DND-41 (cell line): ENCODE measurements around the gene VAPA.

ENCODE experiments used
- ATAC-seq: fragments of 200-7000 bp; cut with Tn5 transposase; 3 replicates; pipeline ENCODE4 v1.9.1; 2021; ENCODE audit warnings: low read depth; ENCODE audit not compliant: insufficient read depth
- DNase-seq: peaks from one replicate; pipeline ENCODE4 v3.0.0-alpha.2; 2020
- H2AFZ ChIP-seq: 2 replicates; pipeline ENCODE4 v1.6.0; 2012; ENCODE audit warnings: low read depth, low read length
- H3K27ac ChIP-seq: 2 replicates; pipeline ENCODE4 v1.5.1; 2012; ENCODE audit warnings: low read length, inconsistent platforms
- H3K27me3 ChIP-seq: fragments of 200-600 bp; sonication (generic); 2 replicates; pipeline ENCODE4 v1.6.0; 2012; ENCODE audit warnings: low read length, mild to moderate bottlenecking, inconsistent platforms; ENCODE audit not compliant: insufficient read depth, poor library complexity
- H3K36me3 ChIP-seq: 2 replicates; pipeline ENCODE4 v1.5.1; 2012; ENCODE audit warnings: low read length, inconsistent platforms; ENCODE audit not compliant: insufficient read depth
- H3K4me1 ChIP-seq: 2 replicates; pipeline ENCODE4 v1.5.1; 2012; ENCODE audit warnings: mild to moderate bottlenecking, low read length; ENCODE audit not compliant: insufficient read depth
- H3K4me2 ChIP-seq: 2 replicates; pipeline ENCODE4 v1.6.0; 2012; ENCODE audit warnings: mild to moderate bottlenecking, moderate library complexity, low read length, inconsistent platforms; ENCODE audit not compliant: insufficient read depth
- H3K4me3 ChIP-seq, 2 experiments: fragments of 200-600 bp in 1 of 2; shearing (Covaris generic) in 1 of 2; 2 replicates each; pipeline ENCODE4 v1.5.1; 2012 to 2016; ENCODE audit warnings: inconsistent platforms in 2 of 2, low read length in 2 of 2, mild to moderate bottlenecking in 2 of 2, low read depth in 1 of 2, moderate library complexity in 1 of 2
- H3K79me2 ChIP-seq: 2 replicates; pipeline ENCODE4 v1.6.0; 2012; ENCODE audit warnings: low read length, inconsistent platforms; ENCODE audit not compliant: insufficient read depth
- H3K9ac ChIP-seq: 2 replicates; pipeline ENCODE4 v1.6.0; 2012; ENCODE audit warnings: low read depth, mild to moderate bottlenecking, inconsistent platforms, low read length, moderate library complexity
- H3K9me3 ChIP-seq: 2 replicates; pipeline ENCODE4 v1.5.1; 2012; ENCODE audit warnings: low read length, moderate library complexity, mild to moderate bottlenecking, inconsistent platforms; ENCODE audit not compliant: insufficient read depth, severe bottlenecking
- H4K20me1 ChIP-seq: 2 replicates; pipeline ENCODE4 v1.6.0; 2012; ENCODE audit warnings: low read length; ENCODE audit not compliant: insufficient read depth
- EZH2 ChIP-seq: IDR thresholded peaks from 3 replicates; pipeline ENCODE4 v1.6.1; 2012; ENCODE audit warnings: borderline replicate concordance, low read depth, mild to moderate bottlenecking, moderate library complexity, low read length, inconsistent platforms; ENCODE audit not compliant: severe bottlenecking
- TF ChIP-seq, protein P1 (sequence below): IDR thresholded peaks from 2 replicates; pipeline ENCODE4 v1.5.1; 2012; ENCODE audit warnings: borderline replicate concordance, low read length, moderate library complexity, mild to moderate bottlenecking; ENCODE audit not compliant: poor library complexity, severe bottlenecking; ENCODE audit errors: extremely low read depth

Gene VAPA

GRCh38 chr18:9950289-9951016, 36.6 kb downstream of the VAPA start:
- TF ChIP-seq, protein P1, sequence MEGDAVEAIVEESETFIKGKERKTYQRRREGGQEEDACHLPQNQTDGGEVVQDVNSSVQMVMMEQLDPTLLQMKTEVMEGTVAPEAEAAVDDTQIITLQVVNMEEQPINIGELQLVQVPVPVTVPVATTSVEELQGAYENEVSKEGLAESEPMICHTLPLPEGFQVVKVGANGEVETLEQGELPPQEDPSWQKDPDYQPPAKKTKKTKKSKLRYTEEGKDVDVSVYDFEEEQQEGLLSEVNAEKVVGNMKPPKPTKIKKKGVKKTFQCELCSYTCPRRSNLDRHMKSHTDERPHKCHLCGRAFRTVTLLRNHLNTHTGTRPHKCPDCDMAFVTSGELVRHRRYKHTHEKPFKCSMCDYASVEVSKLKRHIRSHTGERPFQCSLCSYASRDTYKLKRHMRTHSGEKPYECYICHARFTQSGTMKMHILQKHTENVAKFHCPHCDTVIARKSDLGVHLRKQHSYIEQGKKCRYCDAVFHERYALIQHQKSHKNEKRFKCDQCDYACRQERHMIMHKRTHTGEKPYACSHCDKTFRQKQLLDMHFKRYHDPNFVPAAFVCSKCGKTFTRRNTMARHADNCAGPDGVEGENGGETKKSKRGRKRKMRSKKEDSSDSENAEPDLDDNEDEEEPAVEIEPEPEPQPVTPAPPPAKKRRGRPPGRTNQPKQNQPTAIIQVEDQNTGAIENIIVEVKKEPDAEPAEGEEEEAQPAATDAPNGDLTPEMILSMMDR: no peak
- TF ChIP-seq EZH2: no peak
- Histone ChIP-seq H3K4me3 (no peak overlapping the region), H3K4me2 (no peak overlapping the region), H3K79me2 (peaks cover 36% of the 10 kb centered on the region), H3K9ac (no peak overlapping the region), H4K20me1 (peaks cover 26% of the 10 kb centered on the region; the same call in 1 of the 2 replicates), H3K9me3 (no peaks in the 10 kb centered on the region), H2AFZ (no peak overlapping the region), H3K4me1 (no peaks in the 10 kb centered on the region), H3K27ac (no peak overlapping the region), H3K36me3 (peaks cover 89% of the 10 kb centered on the region), H3K27me3 (no peaks in the 10 kb centered on the region)
- DNase-seq (no peak), ATAC-seq (no peak)

GRCh38 chr18:9951022-9951859, 37.4 kb downstream of the VAPA start:
- H3K9ac ChIP-seq: no peak overlapping the region
- TF ChIP-seq, protein P1: peak; percentile 65
- TF ChIP-seq EZH2: no peak
- ATAC-seq (peak; percentile 74), DNase-seq (peak; percentile 36)
- no peak overlapping the region for H2AFZ ChIP-seq
- no peaks in the 10 kb centered on the region for H3K27me3 ChIP-seq
- no peaks in the 10 kb centered on the region for H3K4me1 ChIP-seq
- H3K4me2 ChIP-seq: no peak overlapping the region
- peaks cover 36% of the 10 kb centered on the region for H3K79me2 ChIP-seq
- peaks cover 26% of the 10 kb centered on the region; the same call in 1 of the 2 replicates for H4K20me1 ChIP-seq
- H3K9me3 ChIP-seq: no peaks in the 10 kb centered on the region
- no peak overlapping the region for H3K27ac ChIP-seq
- H3K4me3 ChIP-seq: no peak overlapping the region
- H3K36me3 ChIP-seq: peaks cover 87% of the 10 kb centered on the region

- H4K20me1 ChIP-seq: peaks cover 26% of the 10 kb centered on the region; the same call in 1 of the 2 replicates
- H3K9me3 ChIP-seq: no peaks in the 10 kb centered on the region
- peaks cover 73% of the 10 kb centered on the region for H3K36me3 ChIP-seq
- no peak overlapping the region for H3K27ac ChIP-seq
- H3K4me2 ChIP-seq: no peak overlapping the region
- ATAC-seq: no peak
- no peak for TF ChIP-seq EZH2
- TF ChIP-seq, protein P1: no peak
- H2AFZ ChIP-seq: no peak overlapping the region
- H3K4me1 ChIP-seq: no peaks in the 10 kb centered on the region
- no peak for DNase-seq
- no peak overlapping the region for H3K4me3 ChIP-seq
- H3K27me3 ChIP-seq: no peaks in the 10 kb centered on the region
- peaks cover 27% of the 10 kb centered on the region; the same call in 1 of the 2 replicates for H3K79me2 ChIP-seq
- H3K9ac ChIP-seq: no peak overlapping the region
Measured at GRCh38 chr18:9952633-9953416, 39.0 kb downstream of the VAPA start.
